Ishikawa (cell line): ENCODE data around the gene TMPRSS4.

ENCODE experiments used
- EGR1 ChIP-seq: IDR thresholded peaks from 2 replicates; pipeline ENCODE4 v1.6.1; 2012
- REST ChIP-seq: IDR thresholded peaks from 2 replicates; pipeline ENCODE4 v1.6.1; 2012; ENCODE audit warnings: low read depth, mild to moderate bottlenecking

- no peak for TF ChIP-seq EGR1
- TF ChIP-seq REST: no peak
Measured at GRCh38 chr11:118155776-118156530, 79.1 kb downstream of the TMPRSS4 start.
